HG03066 (cell line): ENCODE measurements around the gene ANGPTL4.
"Not testable (repeated sequence)": the region's sequence is repeated elsewhere in the genome, so short reads cannot be mapped to it uniquely, and the experiment has no call there.

Source experiments
- ATAC-seq: cut with Tn5 transposase; IDR thresholded peaks from one replicate; pipeline ENCODE4 v1.9.1; 2021; ENCODE audit warnings: low read depth; ENCODE audit not compliant: unreplicated experiment

Gene ANGPTL4

DNA sequence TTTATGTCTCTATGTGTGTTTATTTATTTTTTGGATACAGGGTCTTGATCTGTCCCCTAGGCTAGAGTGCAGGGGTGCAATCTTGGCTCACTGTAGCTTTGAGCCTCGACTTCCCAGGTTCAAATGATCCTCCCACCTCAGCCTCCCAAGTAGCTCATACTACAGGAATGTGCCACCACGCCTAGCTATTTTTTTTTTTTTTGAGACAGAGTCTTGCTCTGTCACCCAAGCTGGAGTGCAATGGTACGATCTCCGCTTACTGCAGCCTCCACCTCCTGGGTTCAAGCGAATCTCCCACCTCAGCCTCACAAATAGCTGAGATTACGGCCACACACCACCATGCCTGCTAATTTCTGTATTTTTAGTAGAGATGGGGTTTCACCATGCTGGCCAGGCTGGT is 5.0 kb upstream of the ANGPTL4 start:
- ATAC-seq, result no peak

DNA sequence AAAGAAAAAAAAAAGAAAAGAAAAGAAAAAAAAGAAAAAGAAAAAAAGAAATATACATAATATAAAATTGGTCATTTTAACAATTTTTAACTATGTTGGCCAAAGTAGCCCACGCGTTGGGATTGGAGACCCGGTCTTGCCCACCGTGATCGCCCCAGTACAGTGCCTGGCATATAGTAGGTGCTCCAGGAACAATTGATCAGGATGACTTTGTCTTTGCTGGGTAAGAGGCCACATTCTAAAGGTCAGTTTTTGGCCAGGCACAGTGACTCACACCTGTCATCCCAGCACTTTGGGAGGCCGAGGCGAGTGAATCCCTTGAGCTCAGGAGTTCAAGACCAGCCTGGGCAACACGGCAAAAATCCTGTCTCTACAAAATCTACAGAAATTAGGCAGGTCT is 3.8 kb upstream of the ANGPTL4 start:
- ATAC-seq, result no peak

- no peak for ATAC-seq
Measured at GRCh38 chr19:8361921-8362793, 1.8 kb upstream of the ANGPTL4 start.

- ATAC-seq, result no peak
Measured at GRCh38 chr19:8366121-8366581, 2.2 kb downstream of the ANGPTL4 start.

DNA sequence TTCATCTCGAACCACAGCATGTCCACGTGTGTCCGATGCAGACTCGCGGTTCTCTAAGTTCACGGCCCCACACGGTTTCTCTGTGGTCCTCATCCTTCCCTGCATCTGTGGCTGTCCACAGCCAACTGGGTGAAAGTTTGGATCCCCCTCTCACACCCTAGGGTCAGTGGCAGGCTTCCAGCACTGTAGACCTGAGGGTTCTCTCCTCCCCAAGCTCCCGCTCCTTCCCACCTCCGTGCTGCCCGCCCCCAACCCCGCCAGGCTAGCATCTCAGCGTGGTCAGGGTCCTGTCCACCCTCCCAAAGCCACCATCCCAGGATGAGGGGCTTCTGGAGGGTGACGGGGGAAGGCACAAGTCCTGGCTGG is 3.0 kb downstream of the ANGPTL4 start:
- no peak for ATAC-seq

GRCh38 chr19:8367327-8368001 is 3.5 kb downstream of the ANGPTL4 start:
- no peak for ATAC-seq

DNA sequence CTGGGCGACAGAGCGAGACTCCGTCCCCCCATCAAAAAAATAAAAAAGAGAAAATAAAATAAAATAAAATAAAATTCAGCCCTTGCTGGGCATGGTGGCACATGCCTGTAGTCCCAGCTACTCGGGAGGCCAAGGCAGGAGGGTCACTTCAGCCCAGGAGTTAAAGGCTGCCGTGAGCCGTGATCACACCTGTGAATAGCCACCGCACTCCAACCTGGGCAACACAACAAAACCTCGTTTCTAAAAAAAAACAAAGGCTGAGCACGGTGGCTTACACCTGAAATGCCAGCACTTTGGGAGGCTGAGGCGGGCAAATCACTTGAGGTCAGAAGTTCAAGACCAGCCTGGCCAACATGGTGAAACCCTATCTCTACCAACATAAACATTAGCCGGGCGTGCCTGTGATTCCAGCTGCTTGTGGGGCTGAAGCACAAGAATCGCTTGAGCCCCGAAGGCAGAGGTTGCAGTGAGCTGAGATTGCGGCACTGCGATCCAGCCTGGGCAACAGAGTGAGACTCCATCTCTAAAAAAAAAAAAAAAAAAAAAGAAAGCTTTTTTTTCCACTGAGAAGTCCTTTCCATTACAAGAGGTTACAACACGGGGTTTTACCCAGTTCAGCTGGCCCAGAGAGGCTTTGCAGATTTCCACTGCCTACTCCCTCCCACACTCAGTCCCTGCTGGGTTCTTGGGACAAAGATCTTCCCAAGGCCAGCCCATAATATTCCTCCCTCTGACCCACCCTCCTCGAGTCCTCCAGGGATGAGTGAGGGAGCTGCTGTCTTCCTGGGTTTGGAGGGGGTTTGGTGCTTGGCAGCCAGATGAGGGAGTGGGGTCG is 6.4 kb downstream of the ANGPTL4 start:
- no peak for ATAC-seq

GRCh38 chr19:8371011-8371804 is 7.3 kb downstream of the ANGPTL4 start:
- no peak for ATAC-seq

DNA sequence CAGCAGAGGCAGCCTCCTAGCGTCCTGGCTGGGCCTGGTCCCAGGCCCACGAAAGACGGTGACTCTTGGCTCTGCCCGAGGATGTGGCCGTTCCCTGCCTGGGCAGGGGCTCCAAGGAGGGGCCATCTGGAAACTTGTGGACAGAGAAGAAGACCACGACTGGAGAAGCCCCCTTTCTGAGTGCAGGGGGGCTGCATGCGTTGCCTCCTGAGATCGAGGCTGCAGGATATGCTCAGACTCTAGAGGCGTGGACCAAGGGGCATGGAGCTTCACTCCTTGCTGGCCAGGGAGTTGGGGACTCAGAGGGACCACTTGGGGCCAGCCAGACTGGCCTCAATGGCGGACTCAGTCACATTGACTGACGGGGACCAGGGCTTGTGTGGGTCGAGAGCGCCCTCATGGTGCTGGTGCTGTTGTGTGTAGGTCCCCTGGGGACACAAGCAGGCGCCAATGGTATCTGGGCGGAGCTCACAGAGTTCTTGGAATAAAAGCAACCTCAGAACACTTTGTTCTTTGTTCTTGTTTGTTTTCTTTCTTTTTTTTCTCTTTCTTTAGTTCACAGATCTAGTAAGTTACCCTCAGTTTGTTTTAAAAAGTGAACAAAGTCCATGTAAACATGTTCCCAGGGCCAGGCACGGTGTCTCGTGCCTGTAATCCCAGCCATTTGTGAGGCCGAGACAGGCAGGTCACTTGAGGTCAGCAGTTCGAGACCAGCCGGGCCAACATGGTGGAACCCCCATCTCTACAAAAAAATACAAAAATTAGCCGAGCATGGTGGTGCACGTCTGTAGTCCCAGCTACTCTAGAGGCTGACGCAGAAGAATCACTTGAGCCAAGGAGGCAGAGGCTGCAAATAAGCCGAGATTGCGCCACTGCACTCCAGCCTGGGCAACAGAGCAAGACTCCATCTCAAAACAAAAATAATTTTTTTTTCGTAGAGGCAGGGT is 10.2 kb downstream of the ANGPTL4 start:
- no peak for ATAC-seq

DNA sequence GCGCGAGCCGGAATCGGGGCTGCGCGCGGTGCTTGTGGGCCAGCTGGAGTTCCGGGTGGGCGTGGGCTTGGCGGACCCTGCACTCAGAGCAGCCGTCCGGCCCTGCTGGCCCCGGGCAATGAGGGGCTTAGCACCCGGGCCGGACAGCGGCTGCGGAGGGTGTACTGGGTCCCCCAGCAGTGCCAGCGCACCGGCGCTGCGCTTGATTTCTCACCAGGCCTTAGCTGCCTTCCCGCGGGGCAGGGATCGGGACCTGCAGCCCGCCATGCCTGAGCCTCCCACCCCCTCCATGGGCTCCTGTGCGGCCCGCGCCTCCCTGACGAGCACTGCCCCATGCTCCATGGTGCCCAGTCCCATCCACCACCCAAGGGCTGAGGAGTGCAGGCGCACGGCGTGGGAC is 11.8 kb downstream of the ANGPTL4 start:
- ATAC-seq, result not testable (repeated sequence)

- not testable (repeated sequence) for ATAC-seq
Measured at GRCh38 chr19:8376373-8376974, 12.5 kb downstream of the ANGPTL4 start.

- ATAC-seq, result no peak
Measured at GRCh38 chr19:8377598-8377997, 13.6 kb downstream of the ANGPTL4 start.

DNA sequence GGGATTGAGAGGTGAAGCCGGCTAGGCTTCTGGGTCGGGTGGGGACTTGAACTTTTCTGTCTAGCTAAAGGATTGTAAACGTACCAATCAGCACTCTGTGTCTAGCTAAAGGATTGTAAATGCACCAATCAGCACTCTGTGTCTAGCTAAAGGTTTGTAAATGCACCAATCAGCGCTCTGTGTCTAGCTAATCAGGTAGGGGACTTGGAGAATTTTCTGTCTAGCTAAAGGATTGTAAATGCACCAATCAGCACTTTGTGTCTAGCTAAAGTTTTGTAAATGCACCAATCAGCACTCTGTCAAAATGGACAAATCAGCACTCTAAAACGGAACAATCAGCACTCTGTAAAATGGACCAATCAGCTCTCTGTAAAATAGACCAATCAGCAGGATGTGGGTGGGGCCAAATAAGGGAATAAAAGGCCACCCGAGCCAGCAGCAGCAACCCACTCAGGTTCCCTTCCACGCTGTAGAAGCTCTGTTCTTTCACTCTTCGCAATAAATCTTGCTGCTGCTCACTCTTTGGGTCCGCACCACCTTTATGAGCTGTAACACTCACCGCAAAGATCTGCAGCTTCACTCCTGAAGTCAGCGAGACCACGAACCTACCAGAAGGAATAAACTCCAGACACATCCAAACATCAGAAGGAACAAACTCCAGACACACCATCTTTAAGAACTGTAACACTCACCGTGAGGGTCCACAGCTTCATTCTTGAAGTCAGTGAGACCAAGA is 15.4 kb downstream of the ANGPTL4 start:
- not testable (repeated sequence) for ATAC-seq

DNA sequence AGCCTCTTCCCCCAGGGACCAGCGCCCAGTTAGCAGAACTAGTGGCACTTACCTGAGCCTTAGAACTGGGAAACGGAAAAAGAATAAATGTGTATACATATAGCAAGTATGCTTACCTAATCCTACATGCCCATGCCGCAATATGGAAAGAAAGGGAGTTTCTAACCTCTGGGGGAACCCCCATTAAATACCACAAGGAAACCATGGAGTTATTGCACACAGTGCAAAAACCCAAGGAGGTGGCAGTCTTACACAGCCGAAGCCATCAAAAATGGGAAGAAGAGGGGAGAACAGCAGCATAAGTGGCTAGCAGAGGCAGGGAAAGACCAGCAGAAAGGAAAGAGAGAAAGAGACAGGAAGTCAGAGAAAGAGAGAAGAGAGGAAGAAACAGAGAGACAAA is 20.6 kb downstream of the ANGPTL4 start:
- ATAC-seq, result not testable (repeated sequence)

DNA sequence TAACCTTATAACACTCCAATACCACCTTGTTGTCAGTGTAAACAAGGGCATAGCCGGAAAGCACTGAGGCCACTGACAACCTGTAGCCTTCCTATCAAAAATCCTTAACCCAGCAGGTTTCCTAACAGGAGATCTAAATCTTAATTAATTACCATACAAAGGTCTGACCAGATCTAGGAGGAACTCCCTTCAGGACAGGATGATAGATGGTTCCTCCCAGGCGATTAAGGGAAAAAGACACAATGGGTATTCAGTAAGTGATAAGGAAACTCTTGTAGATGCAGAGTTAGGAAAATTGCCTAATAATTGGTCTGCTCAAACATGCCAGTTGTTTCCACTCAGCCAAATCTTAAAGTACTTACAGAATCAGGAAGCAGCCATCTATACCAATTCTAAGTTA is 21.1 kb downstream of the ANGPTL4 start:
- ATAC-seq, result not testable (repeated sequence)

DNA sequence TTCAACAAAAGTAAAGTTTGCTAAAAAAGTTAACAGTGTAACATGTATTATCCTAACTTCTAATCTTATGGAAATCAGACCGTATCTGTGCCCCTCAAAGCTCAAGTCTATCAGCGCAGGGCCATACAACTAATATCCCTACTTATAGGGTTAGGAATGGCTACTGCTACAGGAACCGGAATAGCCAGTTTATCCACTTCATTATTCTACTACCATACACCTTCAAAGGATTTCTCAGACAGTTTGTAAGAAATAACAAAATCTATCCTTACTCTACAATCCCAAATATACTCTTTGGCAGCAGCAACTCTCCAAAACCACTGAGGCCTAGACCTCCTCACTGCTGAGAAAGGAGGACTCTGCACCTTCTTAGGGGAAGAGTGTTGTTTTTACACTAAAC is 21.6 kb downstream of the ANGPTL4 start:
- not testable (repeated sequence) for ATAC-seq

DNA sequence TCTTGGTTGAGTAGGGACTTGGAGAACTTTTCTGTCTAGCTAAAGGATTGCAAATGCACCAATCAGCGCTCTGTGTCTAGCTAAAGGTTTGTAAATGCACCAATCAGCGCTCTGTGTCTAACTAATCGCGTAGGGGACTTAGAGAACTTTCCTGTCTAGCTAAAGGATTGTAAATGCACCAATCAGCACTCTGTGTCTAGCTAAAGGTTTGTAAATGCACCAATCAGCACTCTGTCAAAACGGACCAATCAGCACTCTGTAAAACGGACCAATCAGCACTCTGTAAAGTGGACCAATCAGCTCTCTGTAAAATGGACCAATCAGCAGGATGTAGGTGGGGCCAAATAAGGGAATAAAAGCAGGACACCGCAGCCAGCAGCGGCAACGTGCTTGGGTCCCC is 22.5 kb downstream of the ANGPTL4 start:
- not testable (repeated sequence) for ATAC-seq

- no peak for ATAC-seq
Measured at GRCh38 chr19:8386990-8387389, 23.0 kb downstream of the ANGPTL4 start.
